GM21576 (cell line): Measurements from ENCODE around the gene DIMT1.

Experiments
- ATAC-seq: cut with Tn5 transposase; IDR thresholded peaks from one replicate; pipeline ENCODE4 v1.9.1; 2021; ENCODE audit warnings: mild to moderate bottlenecking, moderate library complexity; ENCODE audit not compliant: unreplicated experiment

Gene DIMT1

GRCh38 chr5:62372600-62372999 is 31.1 kb downstream of the DIMT1 start:
- ATAC-seq = no peak

GRCh38 chr5:62371409-62371808 is 32.3 kb downstream of the DIMT1 start:
- no peak for ATAC-seq

- no peak for ATAC-seq
These were observed 34.7 kb downstream of the DIMT1 start for GRCh38 chr5:62369039-62369438.

- ATAC-seq = no peak
These were observed 41.0 kb downstream of the DIMT1 start for GRCh38 chr5:62362701-62363100.

- ATAC-seq = peak; percentile 88
These were observed 49.5 kb downstream of the DIMT1 start for GRCh38 chr5:62354028-62354874.

GRCh38 chr5:62348723-62349481 is 54.8 kb downstream of the DIMT1 start:
- no peak for ATAC-seq

GRCh38 chr5:62347928-62348327 is 55.8 kb downstream of the DIMT1 start:
- no peak for ATAC-seq

- ATAC-seq = no peak
These were observed 57.0 kb downstream of the DIMT1 start for GRCh38 chr5:62346748-62347147.

- ATAC-seq = no peak
These were observed 60.3 kb downstream of the DIMT1 start for GRCh38 chr5:62343428-62343827.

GRCh38 chr5:62342476-62342837 is 61.2 kb downstream of the DIMT1 start:
- ATAC-seq = peak; percentile 53

- peak; percentile 69 for ATAC-seq
These were observed 61.8 kb downstream of the DIMT1 start for GRCh38 chr5:62341783-62342475.

GRCh38 chr5:62340979-62341378 is 62.7 kb downstream of the DIMT1 start:
- ATAC-seq = no peak

GRCh38 chr5:62340392-62340791 is 63.3 kb downstream of the DIMT1 start:
- no peak for ATAC-seq
